ENCODE results near the gene FOXK1.

FOXK1 gene

DNA sequence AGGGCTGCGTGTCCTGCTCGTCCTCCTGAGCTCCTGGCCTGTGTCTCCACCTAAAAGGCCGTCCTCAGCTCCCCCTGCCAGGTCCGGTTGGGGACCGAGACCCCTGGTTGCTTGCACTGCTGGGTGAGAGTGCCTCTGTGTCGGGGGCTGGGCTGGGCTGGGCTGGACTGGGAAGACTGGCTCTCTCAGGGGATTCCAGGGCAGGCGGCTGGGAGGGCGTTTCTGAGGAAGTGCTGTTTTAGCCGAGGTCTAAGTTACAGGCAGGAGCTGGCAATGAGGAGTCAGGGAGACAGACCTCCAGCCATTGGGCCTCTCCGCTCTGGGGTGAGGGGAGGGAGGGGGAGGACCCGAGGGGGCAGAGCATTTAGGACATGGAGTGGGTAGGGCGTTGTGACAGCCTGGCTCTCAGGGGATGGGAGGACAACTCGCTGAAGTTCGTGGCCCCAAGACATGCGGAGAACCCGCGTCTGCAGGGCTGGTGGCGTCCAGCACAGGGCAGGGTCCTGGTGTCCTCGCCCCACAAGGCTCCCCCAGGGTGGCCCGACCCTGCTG is 20.9 kb downstream of the FOXK1 start:
- Histone ChIP-seq H3K4me3 (ENCODE audit: low read depth, low read length) (no peak overlapping the region), H3K9me3 (ENCODE audit: control insufficient read depth, insufficient read depth, low read depth, low read length) (no peaks in the 10 kb centered on the region), H3K27ac (ENCODE audit: extremely low read depth, low read depth, low read length) (no peak overlapping the region), H3K4me1 (ENCODE audit: control insufficient read depth, insufficient read depth, low read length) (no peaks in the 10 kb centered on the region), H3K36me3 (ENCODE audit: control insufficient read depth in 2 of 2, insufficient read depth in 1 of 2, low read length in 2 of 2) (no peaks in the 10 kb centered on the region; a peak in 1 of 3 replicates)
- ChIA-PET CTCF (no interaction called here), POLR2A (no interaction called here)
- TF ChIP-seq ZNF214 (tag by site-specific recombination; IDR thresholded peaks at IDR 0.05; ENCODE audit: borderline replicate concordance) (no peak), ZNF24 (tag by site-specific recombination; IDR thresholded peaks at IDR 0.05) (no peak), ZNF664 (tag by site-specific recombination; IDR thresholded peaks at IDR 0.05) (no peak), ZNF157 (tag by site-specific recombination; IDR thresholded peaks at IDR 0.05) (no peak), ZNF423 (tag by site-specific recombination; IDR thresholded peaks at IDR 0.05) (no peak), ZFHX2 (tag by site-specific recombination; conservative IDR thresholded peaks at IDR 0.05) (no peak), ZSCAN16 (tag by site-specific recombination; IDR thresholded peaks at IDR 0.05) (no peak), ZXDB (tag by site-specific recombination; IDR thresholded peaks at IDR 0.05) (no peak), OSR2 (tag by site-specific recombination; IDR thresholded peaks at IDR 0.05) (no peak), ZNF211 (tag by site-specific recombination; IDR thresholded peaks at IDR 0.05; ENCODE audit: low read depth) (no peak), ZBTB7A (tag by site-specific recombination; IDR thresholded peaks at IDR 0.05; ENCODE audit: low read depth) (no peak), BCL11B (tag by site-specific recombination; IDR thresholded peaks at IDR 0.05; ENCODE audit: low read depth) (no peak), ZNF239 (tag by site-specific recombination; IDR thresholded peaks at IDR 0.05) (no peak), HOXC10 (CRISPR knock-in tag; IDR thresholded peaks at IDR 0.05) (no peak), ZNF548 (tag by site-specific recombination; IDR thresholded peaks at IDR 0.05) (no peak)
- TF ChIP-seq, protein P1, sequence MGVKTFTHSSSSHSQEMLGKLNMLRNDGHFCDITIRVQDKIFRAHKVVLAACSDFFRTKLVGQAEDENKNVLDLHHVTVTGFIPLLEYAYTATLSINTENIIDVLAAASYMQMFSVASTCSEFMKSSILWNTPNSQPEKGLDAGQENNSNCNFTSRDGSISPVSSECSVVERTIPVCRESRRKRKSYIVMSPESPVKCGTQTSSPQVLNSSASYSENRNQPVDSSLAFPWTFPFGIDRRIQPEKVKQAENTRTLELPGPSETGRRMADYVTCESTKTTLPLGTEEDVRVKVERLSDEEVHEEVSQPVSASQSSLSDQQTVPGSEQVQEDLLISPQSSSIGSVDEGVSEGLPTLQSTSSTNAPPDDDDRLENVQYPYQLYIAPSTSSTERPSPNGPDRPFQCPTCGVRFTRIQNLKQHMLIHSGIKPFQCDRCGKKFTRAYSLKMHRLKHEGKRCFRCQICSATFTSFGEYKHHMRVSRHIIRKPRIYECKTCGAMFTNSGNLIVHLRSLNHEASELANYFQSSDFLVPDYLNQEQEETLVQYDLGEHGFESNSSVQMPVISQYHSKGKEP (tag by site-specific recombination; IDR thresholded peaks at IDR 0.05) = no peak
- TF ChIP-seq, protein P2, sequence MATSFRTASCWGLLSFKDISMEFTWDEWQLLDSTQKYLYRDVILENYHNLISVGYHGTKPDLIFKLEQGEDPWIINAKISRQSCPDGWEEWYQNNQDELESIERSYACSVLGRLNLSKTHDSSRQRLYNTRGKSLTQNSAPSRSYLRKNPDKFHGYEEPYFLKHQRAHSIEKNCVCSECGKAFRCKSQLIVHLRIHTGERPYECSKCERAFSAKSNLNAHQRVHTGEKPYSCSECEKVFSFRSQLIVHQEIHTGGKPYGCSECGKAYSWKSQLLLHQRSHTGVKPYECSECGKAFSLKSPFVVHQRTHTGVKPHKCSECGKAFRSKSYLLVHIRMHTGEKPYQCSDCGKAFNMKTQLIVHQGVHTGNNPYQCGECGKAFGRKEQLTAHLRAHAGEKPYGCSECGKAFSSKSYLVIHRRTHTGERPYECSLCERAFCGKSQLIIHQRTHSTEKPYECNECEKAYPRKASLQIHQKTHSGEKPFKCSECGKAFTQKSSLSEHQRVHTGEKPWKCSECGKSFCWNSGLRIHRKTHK (tag by site-specific recombination; IDR thresholded peaks at IDR 0.05) = no peak
- TF ChIP-seq, protein P3, sequence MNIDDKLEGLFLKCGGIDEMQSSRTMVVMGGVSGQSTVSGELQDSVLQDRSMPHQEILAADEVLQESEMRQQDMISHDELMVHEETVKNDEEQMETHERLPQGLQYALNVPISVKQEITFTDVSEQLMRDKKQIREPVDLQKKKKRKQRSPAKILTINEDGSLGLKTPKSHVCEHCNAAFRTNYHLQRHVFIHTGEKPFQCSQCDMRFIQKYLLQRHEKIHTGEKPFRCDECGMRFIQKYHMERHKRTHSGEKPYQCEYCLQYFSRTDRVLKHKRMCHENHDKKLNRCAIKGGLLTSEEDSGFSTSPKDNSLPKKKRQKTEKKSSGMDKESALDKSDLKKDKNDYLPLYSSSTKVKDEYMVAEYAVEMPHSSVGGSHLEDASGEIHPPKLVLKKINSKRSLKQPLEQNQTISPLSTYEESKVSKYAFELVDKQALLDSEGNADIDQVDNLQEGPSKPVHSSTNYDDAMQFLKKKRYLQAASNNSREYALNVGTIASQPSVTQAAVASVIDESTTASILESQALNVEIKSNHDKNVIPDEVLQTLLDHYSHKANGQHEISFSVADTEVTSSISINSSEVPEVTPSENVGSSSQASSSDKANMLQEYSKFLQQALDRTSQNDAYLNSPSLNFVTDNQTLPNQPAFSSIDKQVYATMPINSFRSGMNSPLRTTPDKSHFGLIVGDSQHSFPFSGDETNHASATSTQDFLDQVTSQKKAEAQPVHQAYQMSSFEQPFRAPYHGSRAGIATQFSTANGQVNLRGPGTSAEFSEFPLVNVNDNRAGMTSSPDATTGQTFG (tag by site-specific recombination; IDR thresholded peaks at IDR 0.05; ENCODE audit: borderline replicate concordance) = no peak
- TF ChIP-seq, protein P4, sequence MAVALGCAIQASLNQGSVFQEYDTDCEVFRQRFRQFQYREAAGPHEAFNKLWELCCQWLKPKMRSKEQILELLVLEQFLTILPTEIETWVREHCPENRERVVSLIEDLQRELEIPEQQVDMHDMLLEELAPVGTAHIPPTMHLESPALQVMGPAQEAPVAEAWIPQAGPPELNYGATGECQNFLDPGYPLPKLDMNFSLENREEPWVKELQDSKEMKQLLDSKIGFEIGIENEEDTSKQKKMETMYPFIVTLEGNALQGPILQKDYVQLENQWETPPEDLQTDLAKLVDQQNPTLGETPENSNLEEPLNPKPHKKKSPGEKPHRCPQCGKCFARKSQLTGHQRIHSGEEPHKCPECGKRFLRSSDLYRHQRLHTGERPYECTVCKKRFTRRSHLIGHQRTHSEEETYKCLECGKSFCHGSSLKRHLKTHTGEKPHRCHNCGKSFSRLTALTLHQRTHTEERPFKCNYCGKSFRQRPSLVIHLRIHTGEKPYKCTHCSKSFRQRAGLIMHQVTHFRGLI (tag by site-specific recombination; IDR thresholded peaks at IDR 0.05) = no peak
- TF ChIP-seq, protein P5, sequence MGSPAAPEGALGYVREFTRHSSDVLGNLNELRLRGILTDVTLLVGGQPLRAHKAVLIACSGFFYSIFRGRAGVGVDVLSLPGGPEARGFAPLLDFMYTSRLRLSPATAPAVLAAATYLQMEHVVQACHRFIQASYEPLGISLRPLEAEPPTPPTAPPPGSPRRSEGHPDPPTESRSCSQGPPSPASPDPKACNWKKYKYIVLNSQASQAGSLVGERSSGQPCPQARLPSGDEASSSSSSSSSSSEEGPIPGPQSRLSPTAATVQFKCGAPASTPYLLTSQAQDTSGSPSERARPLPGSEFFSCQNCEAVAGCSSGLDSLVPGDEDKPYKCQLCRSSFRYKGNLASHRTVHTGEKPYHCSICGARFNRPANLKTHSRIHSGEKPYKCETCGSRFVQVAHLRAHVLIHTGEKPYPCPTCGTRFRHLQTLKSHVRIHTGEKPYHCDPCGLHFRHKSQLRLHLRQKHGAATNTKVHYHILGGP (tag by site-specific recombination; IDR thresholded peaks at IDR 0.05) = no peak
